ENCODE measurements around the gene C3AR1.
"Not testable (repeated sequence)": the region's sequence is repeated elsewhere in the genome, so short reads cannot be mapped to it uniquely, and the experiment has no call there.

The C3AR1 gene

DNA sequence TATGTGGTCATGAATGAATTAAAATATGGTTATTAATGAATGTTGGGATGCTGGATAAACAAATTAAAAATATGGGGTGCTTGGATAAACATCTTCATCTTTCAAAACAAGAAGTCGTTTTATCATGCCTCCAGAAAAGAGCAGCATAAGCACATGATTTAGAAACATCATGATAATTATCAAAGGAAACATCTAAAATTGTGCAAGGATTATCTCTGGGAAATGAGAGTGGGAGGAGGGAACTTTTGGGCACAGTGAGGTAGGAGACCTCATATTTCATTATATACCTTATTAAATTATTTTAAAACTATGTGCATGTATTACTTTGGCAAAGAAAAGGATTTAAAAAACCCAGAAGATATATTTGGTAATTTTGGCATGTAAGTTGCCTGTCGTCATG, 8.9 kb downstream of the C3AR1 start:
- no peak for DNase-seq

DNA sequence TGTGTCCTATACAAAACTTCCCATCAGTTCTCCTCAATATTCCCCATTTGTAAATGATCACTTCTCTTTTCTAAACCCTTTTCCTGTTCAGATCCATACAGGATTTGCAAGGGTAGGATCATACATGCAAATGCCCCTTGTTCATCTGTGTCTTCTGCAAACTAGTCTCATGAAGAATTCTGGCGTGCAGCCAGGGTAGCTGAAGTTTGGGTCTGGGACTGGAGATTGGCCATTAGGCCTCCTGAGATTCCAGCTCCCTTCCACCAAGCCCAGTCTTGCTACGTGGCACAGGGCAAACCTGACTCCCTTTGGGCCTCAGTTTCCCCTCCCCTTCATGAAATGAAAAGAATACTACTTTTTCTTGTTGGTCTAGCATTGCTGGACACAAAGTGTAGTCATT, 11.3 kb downstream of the C3AR1 start:
- DNase-seq: no peak

DNA sequence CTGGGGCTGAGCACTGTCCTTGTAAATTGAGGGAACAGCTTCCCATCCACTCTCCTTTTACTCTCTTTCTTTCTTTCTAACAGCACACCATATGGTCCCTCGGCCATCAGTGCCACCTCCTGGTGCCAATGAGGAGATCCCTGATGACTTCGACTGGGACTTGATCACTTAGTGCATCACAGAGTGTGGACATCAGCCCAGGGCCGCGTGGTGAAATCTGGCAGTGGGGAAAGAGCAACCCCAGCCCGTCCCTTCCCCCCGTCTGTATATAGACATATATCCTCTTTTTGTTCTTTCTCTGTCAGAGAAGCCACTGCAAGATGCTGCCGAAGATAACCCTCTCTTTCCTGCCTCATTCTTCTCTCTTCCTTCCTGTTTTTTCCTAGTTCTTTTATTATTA, 13.5 kb downstream of the C3AR1 start:
- no peak for DNase-seq

DNA sequence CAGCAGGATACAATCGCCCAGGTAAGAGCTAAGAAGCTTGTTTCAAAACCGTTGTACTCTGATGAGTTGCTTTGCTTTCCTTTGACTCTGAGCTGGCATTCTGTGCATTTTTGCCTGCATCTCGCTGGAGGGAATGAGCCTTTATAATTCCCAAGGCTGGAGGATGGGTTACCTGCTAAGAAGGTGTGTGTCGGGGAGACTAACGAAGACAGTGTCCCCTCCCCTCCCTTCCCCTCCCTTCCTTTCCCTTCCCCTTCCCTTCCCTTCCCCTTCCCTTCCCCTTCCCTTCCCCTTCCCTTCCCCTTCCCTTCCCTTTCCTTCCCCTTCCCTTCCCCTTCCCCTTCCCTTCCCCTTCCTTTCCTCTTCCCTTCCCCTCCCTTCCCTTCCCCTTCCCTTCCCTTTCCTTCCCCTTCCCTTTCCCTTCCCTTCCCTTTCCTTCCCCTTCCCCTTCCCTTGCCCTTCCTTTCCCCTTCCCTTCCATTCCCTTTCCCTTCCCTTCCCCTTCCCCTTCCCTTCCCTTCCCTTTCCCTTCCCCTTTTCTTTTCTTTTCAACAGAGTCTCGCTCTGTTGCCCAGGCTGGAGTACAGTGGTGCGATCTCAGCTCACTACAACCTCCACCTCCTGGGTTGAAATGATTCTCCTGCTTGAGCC, 15.4 kb downstream of the C3AR1 start:
- DNase-seq: no peak

GRCh38 chr12:8048906-8049305, 17.3 kb downstream of the C3AR1 start:
- no peak for DNase-seq

- no peak for DNase-seq
Measured at GRCh38 chr12:8047842-8048241, 18.3 kb downstream of the C3AR1 start.

- peak; percentile 98 for DNase-seq
Measured at GRCh38 chr12:8045952-8046944, 19.9 kb downstream of the C3AR1 start.

DNA sequence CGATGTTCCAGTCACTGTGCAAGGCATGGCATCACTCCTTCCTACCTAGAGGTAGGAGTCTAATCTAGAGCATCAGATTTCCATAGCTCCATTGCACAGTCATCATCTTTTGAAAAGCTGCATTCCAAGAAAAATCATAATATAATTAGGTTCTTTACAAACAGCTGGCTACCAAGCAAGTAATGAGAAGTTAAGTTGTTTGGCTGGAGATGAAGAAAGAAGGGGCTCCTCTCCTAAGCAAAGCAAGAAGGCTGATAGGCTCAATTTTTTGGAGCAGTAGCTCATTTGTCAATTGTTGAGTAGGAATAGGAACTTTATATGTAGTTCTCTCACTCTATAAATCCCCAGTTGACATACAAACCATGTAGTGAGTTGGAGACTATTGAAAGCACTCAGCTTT, 25.4 kb downstream of the C3AR1 start:
- DNase-seq: no peak

DNA sequence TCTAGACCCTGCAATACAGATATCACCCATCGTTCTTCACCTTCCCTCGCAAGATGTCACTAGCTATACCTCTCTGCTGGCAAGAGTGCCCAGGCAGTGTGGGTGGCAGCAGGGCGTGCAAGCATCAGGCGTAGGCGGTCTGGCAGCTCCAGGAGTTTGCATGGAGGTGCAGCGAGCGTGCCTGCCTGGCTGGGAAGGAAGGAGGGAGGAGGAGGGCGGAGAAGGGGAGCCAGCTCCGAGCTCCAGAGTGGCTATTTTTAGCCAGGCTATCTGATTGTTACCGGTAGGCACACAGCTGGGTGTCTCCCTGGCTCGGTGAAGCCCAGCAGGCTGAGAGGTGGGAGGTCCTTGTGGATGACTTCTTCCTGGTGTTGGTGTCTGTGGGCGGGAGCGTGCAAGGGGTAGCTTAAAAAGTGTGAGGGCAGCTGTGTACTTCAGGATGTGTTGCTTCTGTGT, 27.5 kb downstream of the C3AR1 start:
- peak; percentile 100 for DNase-seq

- peak; percentile 90 for DNase-seq
Measured at GRCh38 chr12:8037947-8038346, 28.2 kb downstream of the C3AR1 start.

DNA sequence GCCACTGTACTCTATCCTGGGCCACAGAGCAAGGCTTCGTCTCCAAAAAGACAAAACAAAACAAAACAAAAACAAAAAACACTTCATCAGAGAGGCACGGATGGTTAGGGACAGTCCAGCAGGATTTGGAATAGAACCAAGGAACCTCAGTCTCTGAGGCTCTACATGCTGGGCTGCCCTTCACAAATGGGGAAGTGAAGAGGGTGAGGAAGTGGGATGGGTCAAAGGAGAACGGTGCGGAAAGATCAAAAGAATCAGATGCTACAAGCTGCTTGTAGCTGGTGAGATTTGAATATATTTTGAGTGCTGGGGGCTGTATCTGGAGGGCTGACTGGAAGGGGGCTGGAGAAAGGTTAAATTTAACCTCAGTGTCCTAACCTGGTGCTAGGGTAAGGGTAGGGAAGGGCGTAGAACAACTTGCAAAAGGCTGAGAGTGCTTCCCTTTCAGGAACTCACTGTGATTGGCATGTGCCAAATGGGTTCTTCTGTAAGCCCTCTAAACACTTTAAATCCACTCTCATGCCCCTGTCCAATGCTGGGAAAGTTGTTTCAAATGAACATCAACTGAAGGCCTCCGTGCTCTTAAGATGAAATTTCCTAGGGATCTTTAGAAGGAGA, 29.0 kb downstream of the C3AR1 start:
- no peak for DNase-seq

DNA sequence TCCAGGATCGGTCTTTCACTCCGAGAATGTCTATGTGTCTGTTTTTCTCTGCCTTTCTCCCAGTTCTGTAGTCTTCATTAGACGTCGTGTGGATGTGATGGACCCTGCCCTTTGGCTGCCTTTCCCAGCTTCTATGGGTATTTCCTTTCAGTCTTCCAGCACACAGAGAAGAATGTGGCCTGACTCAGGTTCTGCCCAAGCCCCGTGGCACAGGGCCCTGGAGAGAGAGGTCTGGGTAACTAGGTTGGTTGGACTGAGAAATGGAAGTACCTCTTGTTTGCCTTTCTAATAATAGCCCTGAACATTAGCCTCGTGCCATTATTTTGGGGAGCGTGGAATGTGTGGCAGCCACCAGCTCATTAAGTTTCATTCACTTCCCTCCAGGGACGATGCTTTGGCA, 29.8 kb downstream of the C3AR1 start:
- no peak for DNase-seq

GRCh38 chr12:8035440-8036010, 30.6 kb downstream of the C3AR1 start:
- no peak for DNase-seq

- no peak for DNase-seq
Measured at GRCh38 chr12:8034802-8035201, 31.4 kb downstream of the C3AR1 start.

GRCh38 chr12:8033153-8034044, 32.8 kb downstream of the C3AR1 start:
- peak; percentile 97 for DNase-seq

- peak; percentile 99 for DNase-seq
Measured at GRCh38 chr12:8032242-8033152, 33.7 kb downstream of the C3AR1 start, which contains the start of gene FOXJ2. TSS of gene FOXJ2 (plus strand) at chr12:8032716. CDS start at chr12:8039833, 7,117 bp downstream.

DNA sequence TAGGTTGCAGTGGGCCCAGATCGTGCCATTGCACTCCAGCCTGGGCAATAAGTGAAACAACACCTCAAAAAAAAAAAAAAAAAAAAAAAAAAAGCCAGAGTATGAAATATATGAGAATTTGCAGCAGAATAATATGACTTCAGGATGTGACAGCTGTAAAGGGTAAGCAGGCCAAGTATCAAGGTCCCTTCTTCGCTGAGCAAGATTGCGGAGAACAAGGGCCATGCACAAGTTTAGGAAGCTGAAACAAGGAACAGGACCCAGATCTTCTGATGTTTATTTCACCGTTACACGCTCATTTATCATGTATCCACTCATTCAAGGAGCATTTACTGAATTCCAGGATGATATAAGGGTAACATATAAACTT, 34.3 kb downstream of the C3AR1 start:
- DNase-seq: peak; percentile 95

GRCh38 chr12:8031017-8031416, 35.1 kb downstream of the C3AR1 start:
- not testable (repeated sequence) for DNase-seq

DNA sequence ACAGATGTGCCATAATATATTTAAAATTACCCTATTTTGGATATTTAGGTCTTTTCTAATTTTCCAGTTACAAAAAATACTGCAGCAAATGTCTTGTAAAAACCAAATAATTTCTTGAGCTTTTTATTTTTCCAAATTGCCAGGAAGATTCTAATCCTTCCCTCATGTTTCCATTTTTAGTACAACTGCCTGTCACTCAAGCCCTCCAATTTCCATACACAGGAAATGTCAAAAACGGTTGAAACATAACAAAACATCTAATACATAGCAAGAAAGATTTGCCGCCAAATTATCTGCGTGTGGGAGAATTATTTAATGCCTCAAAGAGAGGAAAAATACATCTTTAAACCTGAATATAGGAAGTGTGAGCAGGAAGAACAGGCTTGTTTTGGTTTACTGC, 36.0 kb downstream of the C3AR1 start:
- DNase-seq: no peak

DNA sequence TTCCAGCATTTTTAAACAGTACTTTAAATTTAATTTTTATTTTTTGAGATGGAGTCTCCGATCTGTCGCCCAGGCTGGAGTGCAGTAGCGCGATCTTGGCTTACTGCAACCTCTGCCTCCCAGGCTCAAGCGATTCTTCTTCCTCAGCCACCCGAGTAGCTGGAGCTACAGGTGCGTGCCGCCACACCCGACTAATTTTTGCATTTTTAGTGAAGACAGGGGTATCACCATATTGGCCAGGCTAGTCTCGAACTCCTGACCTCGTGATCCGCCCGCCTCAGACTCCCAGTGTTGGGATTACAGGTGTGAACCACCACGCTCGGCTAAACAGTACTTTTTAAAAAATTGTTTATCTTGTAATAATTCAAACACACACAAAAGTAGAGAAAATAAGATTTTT, 37.9 kb downstream of the C3AR1 start:
- no peak for DNase-seq

GRCh38 chr12:8027856-8028255, 38.3 kb downstream of the C3AR1 start:
- DNase-seq: peak; percentile 68
